Stomach smooth muscle (tissue), 2 donors: ENCODE data around the gene CALHM3.

Experiments used
- H3K27ac ChIP-seq: one replicate; pipeline ENCODE4 v1.7.0; 2013; ENCODE audit warnings: mild to moderate bottlenecking, low read length, inconsistent platforms
- H3K27me3 ChIP-seq, 2 donors: one replicate each; pipeline ENCODE4 v1.7.0; 2013; ENCODE audit warnings: low read length in 2 of 2; ENCODE audit not compliant: insufficient read depth in 2 of 2, control insufficient read depth in 1 of 2
- H3K36me3 ChIP-seq, 2 donors: one replicate each; pipeline ENCODE4 v1.7.0; 2013; ENCODE audit warnings: low read length in 2 of 2; ENCODE audit not compliant: control insufficient read depth in 2 of 2, insufficient read depth in 2 of 2
- H3K4me1 ChIP-seq: one replicate; pipeline ENCODE4 v1.7.0; 2013; ENCODE audit warnings: low read length; ENCODE audit not compliant: control insufficient read depth, insufficient read depth
- H3K4me3 ChIP-seq, 2 donors: one replicate each; pipeline ENCODE4 v1.7.0; 2013; ENCODE audit warnings: low read length in 2 of 2
- H3K9ac ChIP-seq, 2 donors: one replicate each; pipeline ENCODE4 v1.7.0; 2013; ENCODE audit warnings: low read length in 2 of 2, mild to moderate bottlenecking in 1 of 2
- H3K9me3 ChIP-seq, 2 donors: one replicate each; pipeline ENCODE4 v1.7.0; 2013; ENCODE audit warnings: low read length in 2 of 2; ENCODE audit not compliant: control insufficient read depth in 2 of 2
- donor health status: healthy.
- donor health status: Pancreatic carcinoma.

The CALHM3 gene

GRCh38 chr10:103449208-103450144, 29.6 kb downstream of the CALHM3 start:
- no peaks in the 10 kb centered on the region for H3K9me3 ChIP-seq
- H3K4me1 ChIP-seq: peaks cover 63% of the 10 kb centered on the region
- peaks cover 12 to 33% of the 10 kb centered on the region in 2 donors for H3K36me3 ChIP-seq
- peak overlapping the region; percentile 18 for H3K27ac ChIP-seq
- H3K27me3 ChIP-seq: no peaks in the 10 kb centered on the region
- no peak overlapping the region for H3K9ac ChIP-seq
- H3K4me3 ChIP-seq: peak overlapping the region in 1 of 2 donors; percentile 86

GRCh38 chr10:103448746-103449145, 30.3 kb downstream of the CALHM3 start:
- peak overlapping the region in 1 of 2 donors; percentile 86 for H3K4me3 ChIP-seq
- H3K9ac ChIP-seq: no peak overlapping the region
- H3K9me3 ChIP-seq: no peaks in the 10 kb centered on the region
- peaks cover 67% of the 10 kb centered on the region for H3K4me1 ChIP-seq
- no peaks in the 10 kb centered on the region for H3K27me3 ChIP-seq
- H3K27ac ChIP-seq: peak overlapping the region; percentile 18
- H3K36me3 ChIP-seq: peaks cover 18 to 40% of the 10 kb centered on the region in 2 donors

GRCh38 chr10:103447187-103447586, 31.9 kb downstream of the CALHM3 start:
- Histone ChIP-seq H3K4me3 (no peak overlapping the region), H3K27me3 (no peaks in the 10 kb centered on the region), H3K36me3 (peaks cover 33 to 49% of the 10 kb centered on the region in 2 donors), H3K9me3 (no peaks in the 10 kb centered on the region), H3K4me1 (peaks cover 59% of the 10 kb centered on the region), H3K27ac (no peak overlapping the region), H3K9ac (no peak overlapping the region)

- Histone ChIP-seq H3K4me3 (no peak overlapping the region), H3K27me3 (no peaks in the 10 kb centered on the region), H3K9ac (no peak overlapping the region), H3K4me1 (peaks cover 49% of the 10 kb centered on the region), H3K36me3 (peaks cover 33 to 55% of the 10 kb centered on the region in 2 donors), H3K9me3 (no peaks in the 10 kb centered on the region), H3K27ac (peak overlapping the region; percentile 69)
Measured at GRCh38 chr10:103445767-103446567, 33.1 kb downstream of the CALHM3 start.

- H3K4me1 ChIP-seq: peaks cover 45% of the 10 kb centered on the region
- no peak overlapping the region for H3K4me3 ChIP-seq
- H3K36me3 ChIP-seq: peaks cover 38 to 61% of the 10 kb centered on the region in 2 donors
- H3K27me3 ChIP-seq: no peaks in the 10 kb centered on the region
- no peak overlapping the region for H3K9ac ChIP-seq
- H3K9me3 ChIP-seq: no peaks in the 10 kb centered on the region
- peak overlapping the region; percentile 69 for H3K27ac ChIP-seq
Measured at GRCh38 chr10:103445366-103445765, 33.7 kb downstream of the CALHM3 start.

- Histone ChIP-seq H3K27me3 (no peaks in the 10 kb centered on the region), H3K4me1 (peaks cover 36% of the 10 kb centered on the region), H3K36me3 (peaks cover 39 to 65% of the 10 kb centered on the region in 2 donors), H3K9ac (no peak overlapping the region), H3K27ac (no peak overlapping the region), H3K4me3 (no peak overlapping the region), H3K9me3 (no peaks in the 10 kb centered on the region)
Measured at GRCh38 chr10:103444478-103444877, 34.6 kb downstream of the CALHM3 start.

GRCh38 chr10:103443475-103444185, 35.4 kb downstream of the CALHM3 start:
- Histone ChIP-seq H3K27ac (no peak overlapping the region), H3K36me3 (peaks cover 41 to 63% of the 10 kb centered on the region in 2 donors)

GRCh38 chr10:103442031-103442461, 37.0 kb downstream of the CALHM3 start:
- H3K9ac ChIP-seq: no peak overlapping the region
- no peaks in the 10 kb centered on the region for H3K27me3 ChIP-seq
- H3K4me3 ChIP-seq: no peak overlapping the region
- peaks cover 53 to 67% of the 10 kb centered on the region in 2 donors for H3K36me3 ChIP-seq
- peaks cover 21% of the 10 kb centered on the region for H3K4me1 ChIP-seq
- no peaks in the 10 kb centered on the region for H3K9me3 ChIP-seq
- H3K27ac ChIP-seq: no peak overlapping the region

More at GRCh38 chr10:103443475-103444185, 35.4 kb downstream of the CALHM3 start:
- Histone ChIP-seq H3K9ac (no peak overlapping the region), H3K4me3 (no peak overlapping the region), H3K27me3 (no peaks in the 10 kb centered on the region), H3K9me3 (no peaks in the 10 kb centered on the region), H3K4me1 (peaks cover 30% of the 10 kb centered on the region)

GRCh38 chr10:103441611-103442010, 37.4 kb downstream of the CALHM3 start:
- H3K36me3 ChIP-seq: peaks cover 57 to 69% of the 10 kb centered on the region in 2 donors
- H3K4me1 ChIP-seq: peaks cover 17% of the 10 kb centered on the region
- no peak overlapping the region for H3K9ac ChIP-seq
- H3K27ac ChIP-seq: no peak overlapping the region
- no peak overlapping the region for H3K4me3 ChIP-seq
- no peaks in the 10 kb centered on the region for H3K27me3 ChIP-seq
- no peaks in the 10 kb centered on the region for H3K9me3 ChIP-seq

- Histone ChIP-seq H3K9me3 (no peaks in the 10 kb centered on the region), H3K27me3 (no peaks in the 10 kb centered on the region), H3K36me3 (peaks cover 61 to 71% of the 10 kb centered on the region in 2 donors), H3K9ac (no peak overlapping the region), H3K4me3 (no peak overlapping the region), H3K27ac (no peak overlapping the region), H3K4me1 (peaks cover 15% of the 10 kb centered on the region)
Measured at GRCh38 chr10:103441206-103441605, 37.8 kb downstream of the CALHM3 start.
